ENCODE measurements around the gene THADA.

The THADA gene

DNA sequence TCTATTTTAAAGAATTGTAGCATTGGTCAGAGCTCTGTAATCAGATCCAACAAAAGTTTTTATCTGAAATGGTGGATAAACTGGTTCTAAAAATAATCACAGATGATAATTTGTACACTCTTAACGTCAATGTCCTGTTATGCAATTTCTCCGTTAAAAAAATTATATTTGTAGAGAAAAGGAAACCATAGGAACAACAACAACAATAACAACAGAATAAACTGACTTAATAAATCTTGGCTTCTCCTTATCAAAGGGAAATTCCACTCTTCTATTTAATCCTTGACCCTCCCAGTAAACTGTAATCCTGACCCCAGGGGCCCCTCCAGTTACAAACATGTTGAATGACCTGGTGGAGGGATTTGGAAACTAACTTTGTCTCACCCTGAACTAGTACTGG, 290.8 kb downstream of the THADA start:
- ChIA-PET POLR2A (interaction anchor here (1.4 kb wide), 1 partner anchor 11 kb away, joined by 3 read pairs; no protein-coding TSS in a partner anchor), CTCF (interaction anchor here (0.6 kb wide), 1 partner anchor 181 kb away, joined by 3 read pairs; no protein-coding TSS in a partner anchor)
- no peak for TF ChIP-seq FOXK2 (IDR thresholded peaks at IDR 0.05)
- TF ChIP-seq SUZ12 (IDR thresholded peaks at IDR 0.05): no peak
- TF ChIP-seq ZNF384 (IDR thresholded peaks at IDR 0.05): no peak
- TF ChIP-seq, protein P1, sequence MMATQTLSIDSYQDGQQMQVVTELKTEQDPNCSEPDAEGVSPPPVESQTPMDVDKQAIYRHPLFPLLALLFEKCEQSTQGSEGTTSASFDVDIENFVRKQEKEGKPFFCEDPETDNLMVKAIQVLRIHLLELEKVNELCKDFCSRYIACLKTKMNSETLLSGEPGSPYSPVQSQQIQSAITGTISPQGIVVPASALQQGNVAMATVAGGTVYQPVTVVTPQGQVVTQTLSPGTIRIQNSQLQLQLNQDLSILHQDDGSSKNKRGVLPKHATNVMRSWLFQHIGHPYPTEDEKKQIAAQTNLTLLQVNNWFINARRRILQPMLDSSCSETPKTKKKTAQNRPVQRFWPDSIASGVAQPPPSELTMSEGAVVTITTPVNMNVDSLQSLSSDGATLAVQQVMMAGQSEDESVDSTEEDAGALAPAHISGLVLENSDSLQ (IDR thresholded peaks at IDR 0.05): no peak
- no peak for TF ChIP-seq ARNT (IDR thresholded peaks at IDR 0.05)
- no peak for TF ChIP-seq SP1 (IDR thresholded peaks at IDR 0.05)
- no peak for TF ChIP-seq HDGF (IDR thresholded peaks at IDR 0.05; ENCODE audit: borderline replicate concordance)
- TF ChIP-seq ELF4 (IDR thresholded peaks at IDR 0.05): no peak
- TF ChIP-seq BHLHE40 (IDR thresholded peaks at IDR 0.05; ENCODE audit: borderline replicate concordance): no peak
- no peak for TF ChIP-seq CTBP1 (IDR thresholded peaks at IDR 0.05; ENCODE audit: borderline replicate concordance)
- no peak for TF ChIP-seq FOXM1 (IDR thresholded peaks at IDR 0.05; ENCODE audit: borderline replicate concordance)
- TF ChIP-seq NFRKB (IDR thresholded peaks at IDR 0.05): no peak
- TF ChIP-seq LEF1 (IDR thresholded peaks at IDR 0.05; ENCODE audit: borderline replicate concordance): no peak
- no peak for TF ChIP-seq FOXA1 (IDR thresholded peaks at IDR 0.05)
- TF ChIP-seq L3MBTL2 (conservative IDR thresholded peaks at IDR 0.05): no peak
- TF ChIP-seq TARDBP (IDR thresholded peaks at IDR 0.05): no peak
- DNase-seq (ENCODE audit: extremely low spot score): no peak

DNA sequence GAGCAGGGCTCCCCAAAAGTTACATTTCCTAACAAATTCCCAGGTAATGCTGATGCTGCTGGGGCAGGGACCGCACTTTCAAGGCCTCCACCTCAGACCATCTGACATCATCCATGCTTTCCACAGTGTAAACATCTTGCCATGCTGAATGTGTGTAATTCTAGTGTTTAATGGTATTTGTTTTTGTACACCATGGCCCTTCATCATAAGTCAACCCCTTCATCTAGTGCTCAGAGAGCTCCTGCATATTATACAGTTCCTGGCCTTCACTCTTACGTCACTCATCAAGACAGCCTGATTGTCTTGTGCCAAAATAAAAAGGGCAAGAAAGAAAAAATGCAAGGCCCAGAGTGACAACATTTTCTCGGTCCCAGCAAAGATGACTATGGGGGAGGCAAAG, 291.9 kb downstream of the THADA start:
- CTCF ChIA-PET: no interaction called here
- DNase-seq (ENCODE audit: extremely low spot score): no peak
- POLR2A ChIA-PET: interaction anchor here (0.8 kb wide), 1 partner anchor 9 kb away, joined by 3 read pairs; no protein-coding TSS in a partner anchor
- TF ChIP-seq CTBP1 (IDR thresholded peaks at IDR 0.05; ENCODE audit: borderline replicate concordance) (no peak), ARNT (IDR thresholded peaks at IDR 0.05) (no peak), FOXK2 (IDR thresholded peaks at IDR 0.05) (no peak), TARDBP (IDR thresholded peaks at IDR 0.05) (no peak), L3MBTL2 (conservative IDR thresholded peaks at IDR 0.05) (no peak), FOXA1 (IDR thresholded peaks at IDR 0.05) (no peak), SUZ12 (IDR thresholded peaks at IDR 0.05) (no peak)
- TF ChIP-seq, protein P1 (IDR thresholded peaks at IDR 0.05): 0 out of 2 replicates have a peak, but pooled peaks have one; percentile 19

DNA sequence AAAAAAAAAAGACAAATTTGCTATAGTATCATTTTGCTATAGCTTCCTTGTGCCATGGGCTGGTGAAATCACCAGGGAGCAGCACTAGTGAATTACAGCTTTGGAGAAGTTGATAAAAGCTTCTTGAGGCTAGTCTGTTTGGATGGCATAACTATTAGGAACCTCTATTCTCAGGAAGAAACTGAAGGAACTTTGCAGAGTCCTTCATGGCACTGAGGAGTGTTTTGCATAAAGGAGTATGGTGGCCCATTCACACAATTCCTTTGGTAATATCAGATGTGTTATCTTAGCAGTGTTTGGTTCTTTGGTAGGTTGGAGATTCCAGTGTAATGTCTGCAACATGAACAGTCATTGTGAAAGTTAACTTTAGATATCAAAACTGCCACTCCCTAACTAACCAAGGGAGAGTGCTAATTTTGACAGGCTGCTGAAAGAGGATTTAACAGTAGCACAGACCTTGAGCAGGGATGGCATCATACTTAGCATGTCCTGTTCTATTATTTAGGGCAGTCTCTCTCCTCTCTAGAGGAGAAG, 292.8 kb downstream of the THADA start:
- ChIA-PET CTCF (no interaction called here), POLR2A (interaction anchor here (0.8 kb wide), 1 partner anchor 10 kb away, joined by 3 read pairs; no protein-coding TSS in a partner anchor)
- no peak for DNase-seq (ENCODE audit: extremely low spot score)
- TF ChIP-seq SUZ12 (IDR thresholded peaks at IDR 0.05) (no peak), L3MBTL2 (conservative IDR thresholded peaks at IDR 0.05) (no peak), CTBP1 (IDR thresholded peaks at IDR 0.05; ENCODE audit: borderline replicate concordance) (no peak), LEF1 (IDR thresholded peaks at IDR 0.05; ENCODE audit: borderline replicate concordance) (no peak), FOXA1 (IDR thresholded peaks at IDR 0.05) (no peak), BHLHE40 (IDR thresholded peaks at IDR 0.05; ENCODE audit: borderline replicate concordance) (no peak), FOXK2 (IDR thresholded peaks at IDR 0.05) (no peak), ELF4 (IDR thresholded peaks at IDR 0.05) (no peak), ARNT (IDR thresholded peaks at IDR 0.05) (no peak), TARDBP (IDR thresholded peaks at IDR 0.05) (no peak), FOXM1 (IDR thresholded peaks at IDR 0.05; ENCODE audit: borderline replicate concordance) (no peak), HDGF (IDR thresholded peaks at IDR 0.05; ENCODE audit: borderline replicate concordance) (no peak), NFRKB (IDR thresholded peaks at IDR 0.05) (no peak), SP1 (IDR thresholded peaks at IDR 0.05) (no peak), ZNF384 (IDR thresholded peaks at IDR 0.05) (no peak)
- TF ChIP-seq, protein P1 (IDR thresholded peaks at IDR 0.05): no peak

DNA sequence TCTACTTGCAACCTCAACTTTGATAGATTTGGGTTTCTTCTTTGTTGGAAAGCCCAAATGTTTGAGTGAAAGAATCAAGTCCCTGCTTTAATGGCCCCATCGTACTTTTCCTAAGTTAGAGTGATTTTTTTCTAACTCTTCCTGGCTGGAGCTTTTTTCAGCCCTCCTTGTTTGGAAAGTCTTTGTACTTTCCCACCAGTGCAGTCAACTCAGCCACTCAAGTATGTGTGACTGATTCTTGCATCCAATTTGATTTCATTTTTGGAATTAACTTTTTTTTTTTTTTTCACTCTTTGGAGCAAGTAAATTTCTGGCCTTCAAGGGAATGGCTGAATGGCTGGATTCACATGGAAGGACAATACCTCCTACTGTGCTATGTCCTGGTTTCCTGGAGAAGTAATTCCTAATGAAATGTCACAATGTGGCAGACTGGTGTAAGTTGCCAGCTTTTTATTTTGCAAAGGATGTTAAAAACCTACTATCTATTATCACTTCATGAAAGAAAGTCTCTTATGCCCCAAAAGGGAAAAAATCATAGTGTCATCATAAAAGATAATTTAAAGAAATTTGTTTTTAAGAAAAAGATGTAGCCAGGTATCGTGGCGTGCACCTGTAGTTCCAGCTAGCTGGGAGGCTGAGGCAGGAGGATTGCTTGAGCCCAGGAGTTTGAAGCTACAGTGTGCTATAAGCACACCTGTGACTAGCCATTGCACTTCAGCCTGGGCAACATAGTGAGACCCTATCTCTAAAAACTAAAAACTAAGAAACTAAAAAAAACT, 293.5 kb downstream of the THADA start:
- DNase-seq (ENCODE audit: extremely low spot score): no peak
- ChIA-PET CTCF (no interaction called here), POLR2A (no interaction called here)
- TF ChIP-seq FOXK2 (IDR thresholded peaks at IDR 0.05): no peak
- no peak for TF ChIP-seq ELF4 (IDR thresholded peaks at IDR 0.05)
- TF ChIP-seq ARNT (IDR thresholded peaks at IDR 0.05): no peak
- TF ChIP-seq CTBP1 (IDR thresholded peaks at IDR 0.05; ENCODE audit: borderline replicate concordance): no peak
- TF ChIP-seq LEF1 (IDR thresholded peaks at IDR 0.05; ENCODE audit: borderline replicate concordance): no peak
- no peak for TF ChIP-seq ZNF384 (IDR thresholded peaks at IDR 0.05)
- TF ChIP-seq BHLHE40 (IDR thresholded peaks at IDR 0.05; ENCODE audit: borderline replicate concordance): no peak

GRCh38 chr2:43300781-43301583, 294.9 kb downstream of the THADA start:
- ChIA-PET POLR2A (no interaction called here), CTCF (no interaction called here)
- TF ChIP-seq LEF1 (IDR thresholded peaks at IDR 0.05; ENCODE audit: borderline replicate concordance) (no peak), TARDBP (IDR thresholded peaks at IDR 0.05) (no peak), HDGF (IDR thresholded peaks at IDR 0.05; ENCODE audit: borderline replicate concordance) (no peak), SP1 (IDR thresholded peaks at IDR 0.05) (no peak), FOXM1 (IDR thresholded peaks at IDR 0.05; ENCODE audit: borderline replicate concordance) (no peak), CTBP1 (IDR thresholded peaks at IDR 0.05; ENCODE audit: borderline replicate concordance) (no peak), FOXK2 (IDR thresholded peaks at IDR 0.05) (no peak), ARNT (IDR thresholded peaks at IDR 0.05) (no peak), ZNF384 (IDR thresholded peaks at IDR 0.05) (no peak), L3MBTL2 (conservative IDR thresholded peaks at IDR 0.05) (no peak), FOXA1 (IDR thresholded peaks at IDR 0.05) (no peak), SUZ12 (IDR thresholded peaks at IDR 0.05) (no peak), BHLHE40 (IDR thresholded peaks at IDR 0.05; ENCODE audit: borderline replicate concordance) (no peak)
- no peak for DNase-seq (ENCODE audit: extremely low spot score)
